GM12878 (cell line): Measurements from ENCODE around the gene CNN3.

ENCODE experiments used
- BHLHE40 ChIP-seq, 2 experiments: fragments of 450-650 bp in 1 of 2; IDR thresholded peaks; 2 replicates each; pipeline ENCODE4 v1.6.1; 2011 to 2017; ENCODE audit warnings: low read depth in 2 of 2, borderline replicate concordance in 1 of 2, improper control_type of control experiment in 1 of 2, low read length in 1 of 2, mild to moderate bottlenecking in 1 of 2
- BMI1 ChIP-seq: fragments of 450-650 bp; IDR thresholded peaks from 2 replicates; pipeline ENCODE4 v1.6.1; 2016; ENCODE audit warnings: mild to moderate bottlenecking, moderate library complexity, borderline replicate concordance
- CTCF ChIP-seq, 3 experiments: IDR thresholded peaks in 2 of 3; conservative IDR thresholded peaks in 1 of 3; 2 replicates each; pipeline ENCODE4 v1.5.1; 2011; ENCODE audit warnings: low read depth in 3 of 3, low read length in 3 of 3, mild to moderate bottlenecking in 3 of 3, control low read depth in 2 of 3, moderate library complexity in 2 of 3, inconsistent platforms in 1 of 3, mixed read lengths in 1 of 3; ENCODE audit not compliant: control insufficient read depth in 2 of 3, insufficient read depth in 1 of 3; ENCODE audit errors: extremely low read depth in 1 of 3
- E2F4 ChIP-seq: IDR thresholded peaks from 2 replicates; pipeline ENCODE4 v1.6.1; 2012; ENCODE audit warnings: low read depth, low read length, improper control_type of control experiment
- EP300 ChIP-seq, 2 experiments: fragments of 150-350 bp in 1 of 2; IDR thresholded peaks; 2 replicates each; pipeline ENCODE4 v1.6.1; 2011 to 2012; ENCODE audit warnings: low read depth in 2 of 2, low read length in 2 of 2, borderline replicate concordance in 1 of 2, improper control_type of control experiment in 1 of 2, inconsistent platforms in 1 of 2; ENCODE audit not compliant: control insufficient read depth in 1 of 2
- FOXM1 ChIP-seq: IDR thresholded peaks from 2 replicates; pipeline ENCODE4 v1.6.1; 2012; ENCODE audit warnings: low read depth, mild to moderate bottlenecking, inconsistent platforms, low read length, moderate library complexity
- KDM1A ChIP-seq: fragments of 200-600 bp; sonication (generic); IDR thresholded peaks from 2 replicates; pipeline ENCODE4 v1.6.1; 2016; ENCODE audit warnings: borderline replicate concordance
- POLR2AphosphoS5 ChIP-seq: IDR thresholded peaks from 2 replicates; pipeline ENCODE4 v1.6.1; 2011; ENCODE audit warnings: mild to moderate bottlenecking, low read length, inconsistent platforms
- REST ChIP-seq: IDR thresholded peaks from 2 replicates; pipeline ENCODE4 v1.6.1; 2012; ENCODE audit warnings: mild to moderate bottlenecking, low read depth, low read length
- TAF1 ChIP-seq: IDR thresholded peaks from 2 replicates; pipeline ENCODE4 v1.6.1; 2011; ENCODE audit warnings: mild to moderate bottlenecking, low read depth, low read length, borderline replicate concordance
- ZBTB4 ChIP-seq: fragments of 450-650 bp; formaldehyde crosslinking; IDR thresholded peaks from 2 replicates; pipeline ENCODE4 v1.4.0; 2022; ENCODE audit warnings: mild to moderate bottlenecking, moderate library complexity
- ZNF24 ChIP-seq: fragments of 450-650 bp; IDR thresholded peaks from 2 replicates; pipeline ENCODE4 v1.6.1; 2017; ENCODE audit warnings: antibody characterized with exemption, mild to moderate bottlenecking

GRCh38 chr1:94926915-94927404 is at the start of gene CNN3:
- TF ChIP-seq ZBTB4 (CRISPR knock-in tag), result no peak
- TF ChIP-seq CTCF (IDR thresholded peaks at IDR 0.05 in 2 of 3, conservative IDR thresholded peaks at IDR 0.05 in 1 of 3; ENCODE audit: control insufficient read depth in 2 of 3, extremely low read depth in 1 of 3, insufficient read depth in 1 of 3, low read depth in 3 of 3, low read length in 3 of 3), result no peak
- TF ChIP-seq BHLHE40 (IDR thresholded peaks at IDR 0.05; ENCODE audit: borderline replicate concordance in 1 of 2, low read depth in 2 of 2, low read length in 1 of 2), result no peak
- TF ChIP-seq ZNF24, result no peak
- no peak for TF ChIP-seq E2F4
- no peak for TF ChIP-seq KDM1A
- no peak for TF ChIP-seq EP300 (IDR thresholded peaks at IDR 0.05; ENCODE audit: borderline replicate concordance in 1 of 2, control insufficient read depth in 1 of 2, low read depth in 2 of 2, low read length in 2 of 2)
- TF ChIP-seq FOXM1, result no peak
- TF ChIP-seq POLR2AphosphoS5, result no peak
- TF ChIP-seq REST, result no peak
- TF ChIP-seq TAF1, result peak; percentile 48; the same call in 1 of the 2 replicates
- no peak for TF ChIP-seq BMI1
